Fibroblast of lung (primary cell): ENCODE data around the gene CFAP161. TPM values are rescaled to one million over a fixed set of nuclear protein-coding genes. Genes with fewer than 3 reads are reported as not detected.

Source experiments
- DNase-seq, 2 donors: peaks; one replicate each; pipeline versions ENCODE4 v3.0.0 to v3.0.0-alpha.2; 2010; ENCODE audit warnings: low read depth in 2 of 2
- H2AFZ ChIP-seq: 2 replicates; pipeline ENCODE4 v1.5.1; 2012; ENCODE audit warnings: low read length, control low read depth, inconsistent platforms
- H3K27ac ChIP-seq: 2 replicates; pipeline ENCODE4 v1.5.1; 2011; ENCODE audit warnings: low read length, control low read depth; ENCODE audit not compliant: insufficient read depth
- H3K27me3 ChIP-seq: 2 replicates; pipeline ENCODE4 v1.5.1; 2011; ENCODE audit warnings: mild to moderate bottlenecking, low read length; ENCODE audit not compliant: control insufficient read depth, insufficient read depth
- H3K36me3 ChIP-seq: 2 replicates; pipeline ENCODE4 v1.5.1; 2011; ENCODE audit warnings: low read length; ENCODE audit not compliant: control insufficient read depth, insufficient read depth
- H3K4me1 ChIP-seq: 2 replicates; pipeline ENCODE4 v1.5.1; 2011; ENCODE audit warnings: low read length; ENCODE audit not compliant: control insufficient read depth, insufficient read depth; ENCODE audit errors: extremely low read depth
- H3K4me2 ChIP-seq: 2 replicates; pipeline ENCODE4 v1.5.1; 2011; ENCODE audit warnings: low read length, control low read depth; ENCODE audit not compliant: insufficient read depth; ENCODE audit errors: extremely low read depth
- H3K4me3 ChIP-seq, 4 experiments: fragments of 200-600 bp in 1 of 4; sonication (generic) in 1 of 4; replicated peaks in 1 of 4; 2 replicates each; pipeline ENCODE4 v1.5.1; 2011 to 2016; ENCODE audit warnings: low read length in 4 of 4, low read depth in 3 of 4, mild to moderate bottlenecking in 3 of 4, control low read depth in 2 of 4, inconsistent platforms in 1 of 4, mixed read lengths in 1 of 4; ENCODE audit not compliant: insufficient read depth in 1 of 4; ENCODE audit errors: control extremely low read depth in 1 of 4
- H3K79me2 ChIP-seq: 2 replicates; pipeline ENCODE4 v1.5.1; 2012; ENCODE audit warnings: mild to moderate bottlenecking, low read length, inconsistent platforms; ENCODE audit not compliant: control insufficient read depth, insufficient read depth
- H3K9ac ChIP-seq: 2 replicates; pipeline ENCODE4 v1.5.1; 2011; ENCODE audit warnings: mild to moderate bottlenecking, low read length, control low read depth; ENCODE audit not compliant: insufficient read depth
- H3K9me3 ChIP-seq: 2 replicates; pipeline ENCODE4 v1.5.1; 2012; ENCODE audit warnings: low read depth, low read length; ENCODE audit not compliant: control insufficient read depth, insufficient read depth
- H4K20me1 ChIP-seq: 2 replicates; pipeline ENCODE4 v1.5.1; 2011; ENCODE audit warnings: low read length; ENCODE audit not compliant: control insufficient read depth, insufficient read depth; ENCODE audit errors: extremely low read depth
- EZH2 ChIP-seq: IDR thresholded peaks from 2 replicates; pipeline ENCODE4 v1.5.1; 2012; ENCODE audit warnings: low read length, control low read depth, mild to moderate bottlenecking; ENCODE audit errors: missing control alignments
- polyA minus RNA-seq: library from RNA; depleted of rRNA, polyadenylated mRNA; stranded (reverse); fragments of >200 nt; gene quantifications from 2 replicates; pipeline ENCODE4 v1.2.3, GENCODE V29; 2011; ENCODE audit warnings: low replicate concordance
- polyA plus RNA-seq, 2 donors: library from polyadenylated mRNA; depleted of rRNA in 1 of 2; stranded (reverse) in 1 of 2; unstranded in 1 of 2; fragments of >200 nt; gene quantifications; 2 replicates each; pipeline ENCODE4 v1.2.1, GENCODE V29; 2011 to 2012; ENCODE audit warnings: missing spikeins in 1 of 2
- total RNA-seq: library from RNA; depleted of rRNA; stranded (reverse); fragments of >200 nt; gene quantifications from 2 replicates; pipeline ENCODE4 v1.2.1, GENCODE V29; 2014
- TF ChIP-seq, protein P1 (sequence below), 2 donors: IDR thresholded peaks in 1 of 2; conservative IDR thresholded peaks in 1 of 2; 1 replicate in 1 of 2; 2 replicates in 1 of 2; pipeline ENCODE4 v1.5.1; 2011 to 2012; ENCODE audit warnings: low read length in 2 of 2, control low read depth in 1 of 2, inconsistent platforms in 1 of 2, low read depth in 1 of 2, mild to moderate bottlenecking in 1 of 2

The CFAP161 gene, protein sequence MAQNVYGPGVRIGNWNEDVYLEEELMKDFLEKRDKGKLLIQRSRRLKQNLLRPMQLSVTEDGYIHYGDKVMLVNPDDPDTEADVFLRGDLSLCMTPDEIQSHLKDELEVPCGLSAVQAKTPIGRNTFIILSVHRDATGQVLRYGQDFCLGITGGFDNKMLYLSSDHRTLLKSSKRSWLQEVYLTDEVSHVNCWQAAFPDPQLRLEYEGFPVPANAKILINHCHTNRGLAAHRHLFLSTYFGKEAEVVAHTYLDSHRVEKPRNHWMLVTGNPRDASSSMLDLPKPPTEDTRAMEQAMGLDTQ
- total RNA-seq (0.17 and 0.26 TPM in 2 replicates), polyA plus RNA-seq (not detected in 2 replicates), polyA minus RNA-seq (not detected in 2 replicates)
- not detected in 2 replicates for polyA plus RNA-seq (2012)

DNA sequence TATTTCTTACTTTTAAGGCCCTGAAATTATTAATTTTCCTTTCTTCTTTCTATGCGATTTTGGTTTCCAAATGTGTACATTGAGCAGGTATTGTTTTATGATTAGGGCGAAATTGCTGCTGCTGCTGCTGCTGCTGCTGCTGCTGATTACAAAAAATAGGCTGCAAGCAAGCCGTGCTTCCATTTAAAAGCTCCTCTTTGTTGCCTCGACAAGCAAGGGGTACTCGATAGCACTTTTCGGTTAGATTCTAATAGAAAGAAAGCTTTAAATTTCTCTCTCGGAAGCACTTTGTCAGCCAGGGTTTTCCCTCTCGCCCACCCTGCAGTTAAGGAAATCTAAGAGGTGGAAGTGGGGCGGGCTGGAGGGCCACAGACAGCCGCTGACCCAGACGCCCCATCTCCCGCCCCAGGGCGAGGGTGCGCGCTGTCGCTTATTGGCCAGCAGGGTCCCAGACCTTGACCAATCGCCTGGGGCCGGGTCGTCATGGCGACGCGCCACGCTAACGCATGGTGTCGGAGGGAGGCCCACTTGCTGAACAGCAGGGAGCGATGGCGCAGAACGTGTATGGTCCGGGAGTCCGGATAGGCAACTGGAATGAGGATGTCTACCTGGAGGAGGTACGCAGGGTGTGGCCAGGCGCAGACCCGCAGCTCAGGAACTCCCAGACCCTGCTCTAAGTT is at the start of gene CFAP161:
Gene CFAP161, plus strand, starts transcription at position 489 of the 680 bp plus-strand sequence. Its CDS starts 60 bp downstream, at position 549.
- Histone ChIP-seq H3K4me1 (no peaks in the 10 kb centered on the region), H3K9ac (no peak within 1 kb of the TSS), H3K27ac (no peak within 1 kb of the TSS)

DNA sequence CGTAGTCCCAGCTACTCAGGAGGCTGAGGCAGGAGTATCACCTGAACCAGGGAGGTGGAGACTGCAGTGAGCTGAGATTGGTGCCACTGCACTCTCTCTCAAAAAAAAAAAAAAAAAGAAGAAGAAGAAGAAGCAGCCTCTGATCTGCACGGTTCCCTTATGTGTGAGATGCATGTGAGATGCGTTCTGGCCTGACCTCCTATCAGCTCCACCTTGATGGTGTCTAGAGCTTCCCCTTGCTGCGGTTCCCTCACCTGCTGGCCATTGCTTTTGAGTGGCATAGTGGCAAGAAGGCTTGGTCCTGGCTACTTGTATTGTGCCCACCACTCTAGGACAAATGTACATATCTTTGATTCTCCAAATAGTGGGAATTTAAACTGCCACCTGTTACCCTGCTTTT is 49.4 kb upstream of the CFAP161 start:
- no peak for DNase-seq
- Histone ChIP-seq H3K9me3 (no peaks in the 10 kb centered on the region), H3K27ac (no peak overlapping the region), H3K9ac (no peak overlapping the region), H3K27me3 (no peaks in the 10 kb centered on the region), H4K20me1 (no peaks in the 10 kb centered on the region), H3K4me1 (no peaks in the 10 kb centered on the region), H3K4me3 (no peak overlapping the region), H3K36me3 (no peaks in the 10 kb centered on the region), H3K79me2 (no peaks in the 10 kb centered on the region), H2AFZ (no peak overlapping the region), H3K4me2 (no peak overlapping the region)
- TF ChIP-seq, protein P1, sequence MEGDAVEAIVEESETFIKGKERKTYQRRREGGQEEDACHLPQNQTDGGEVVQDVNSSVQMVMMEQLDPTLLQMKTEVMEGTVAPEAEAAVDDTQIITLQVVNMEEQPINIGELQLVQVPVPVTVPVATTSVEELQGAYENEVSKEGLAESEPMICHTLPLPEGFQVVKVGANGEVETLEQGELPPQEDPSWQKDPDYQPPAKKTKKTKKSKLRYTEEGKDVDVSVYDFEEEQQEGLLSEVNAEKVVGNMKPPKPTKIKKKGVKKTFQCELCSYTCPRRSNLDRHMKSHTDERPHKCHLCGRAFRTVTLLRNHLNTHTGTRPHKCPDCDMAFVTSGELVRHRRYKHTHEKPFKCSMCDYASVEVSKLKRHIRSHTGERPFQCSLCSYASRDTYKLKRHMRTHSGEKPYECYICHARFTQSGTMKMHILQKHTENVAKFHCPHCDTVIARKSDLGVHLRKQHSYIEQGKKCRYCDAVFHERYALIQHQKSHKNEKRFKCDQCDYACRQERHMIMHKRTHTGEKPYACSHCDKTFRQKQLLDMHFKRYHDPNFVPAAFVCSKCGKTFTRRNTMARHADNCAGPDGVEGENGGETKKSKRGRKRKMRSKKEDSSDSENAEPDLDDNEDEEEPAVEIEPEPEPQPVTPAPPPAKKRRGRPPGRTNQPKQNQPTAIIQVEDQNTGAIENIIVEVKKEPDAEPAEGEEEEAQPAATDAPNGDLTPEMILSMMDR (conservative IDR thresholded peaks at IDR 0.05 in 1 of 2, IDR thresholded peaks at IDR 0.05 in 1 of 2; ENCODE audit: low read depth in 1 of 2, low read length in 2 of 2) = no peak
- no peak for TF ChIP-seq EZH2

More for the DNA sequence above, at the start of gene CFAP161:
- Histone ChIP-seq H2AFZ (peak within 1 kb of the TSS; percentile 15), H3K79me2 (no peaks in the 10 kb centered on the region), H4K20me1 (no peaks in the 10 kb centered on the region), H3K27me3 (no peaks in the 10 kb centered on the region), H3K9me3 (no peaks in the 10 kb centered on the region), H3K4me3 (peak within 1 kb of the TSS; percentile 17 to 61 (median 40)), H3K36me3 (no peaks in the 10 kb centered on the region), H3K4me2 (peak within 1 kb of the TSS; percentile 39)
- TF ChIP-seq, protein P1 (conservative IDR thresholded peaks at IDR 0.05 in 1 of 2, IDR thresholded peaks at IDR 0.05 in 1 of 2; ENCODE audit: low read depth in 1 of 2, low read length in 2 of 2) = no peak
- no peak for TF ChIP-seq EZH2
- peak; percentile 69 to 73 for DNase-seq

DNA sequence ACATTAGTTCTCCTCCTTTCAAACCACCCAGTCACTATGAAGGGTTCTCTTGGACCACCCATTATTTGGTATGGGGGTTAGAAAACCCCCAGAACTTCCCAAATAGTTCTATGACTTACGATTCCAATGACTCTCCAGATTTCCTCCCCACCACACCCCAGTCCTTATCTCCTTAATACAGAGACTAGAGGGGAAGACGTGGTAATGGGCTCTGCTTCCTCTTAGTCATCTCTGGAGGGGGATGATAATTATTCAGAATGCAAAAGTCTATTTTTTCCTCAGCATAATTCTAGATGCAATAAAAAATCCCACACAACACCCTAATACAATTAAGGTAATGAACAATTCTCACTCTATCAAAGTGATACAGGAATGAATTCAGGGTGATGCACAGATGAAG is 48.9 kb upstream of the CFAP161 start:
- no peak for DNase-seq
- Histone ChIP-seq H3K4me1 (no peaks in the 10 kb centered on the region), H3K27ac (no peak overlapping the region), H4K20me1 (no peaks in the 10 kb centered on the region), H3K9me3 (no peaks in the 10 kb centered on the region), H2AFZ (no peak overlapping the region), H3K79me2 (no peaks in the 10 kb centered on the region), H3K9ac (no peak overlapping the region), H3K27me3 (no peaks in the 10 kb centered on the region), H3K4me2 (no peak overlapping the region), H3K36me3 (no peaks in the 10 kb centered on the region), H3K4me3 (no peak overlapping the region)
- TF ChIP-seq, protein P1 (conservative IDR thresholded peaks at IDR 0.05 in 1 of 2, IDR thresholded peaks at IDR 0.05 in 1 of 2; ENCODE audit: low read depth in 1 of 2, low read length in 2 of 2) = no peak
- TF ChIP-seq EZH2 = no peak
